ENCODE measurements around the gene TARS2.

The TARS2 gene

GRCh38 chr1:150532860-150533259 lies 45.6 kb downstream of the TARS2 start:
- Histone ChIP-seq H3K27ac (ENCODE audit: low read length) (no peak overlapping the region), H3K9ac (ENCODE audit: low read length) (no peak overlapping the region), H3K79me2 (ENCODE audit: low read length) (no peaks in the 10 kb centered on the region), H2AFZ (ENCODE audit: low read length) (no peak overlapping the region), H3K4me3 (ENCODE audit: low read length) (no peak overlapping the region), H3K9me2 (replicated peaks; ENCODE audit: insufficient read depth, low read length) (no peaks in the 10 kb centered on the region), H3K36me3 (replicated peaks; ENCODE audit: insufficient read depth, low read length) (no peaks in the 10 kb centered on the region), H3K4me1 (ENCODE audit: low read length) (no peaks in the 10 kb centered on the region), H3F3A (ENCODE audit: insufficient read depth, low read length) (no peaks in the 10 kb centered on the region), H4K20me1 (ENCODE audit: insufficient read depth, low read length) (no peaks in the 10 kb centered on the region), H3K9me3 (replicated peaks; ENCODE audit: insufficient read depth, low read length) (no peaks in the 10 kb centered on the region), H3K27me3 (replicated peaks; ENCODE audit: insufficient read depth, low read length) (no peaks in the 10 kb centered on the region), H3K4me2 (ENCODE audit: low read depth, low read length) (no peak overlapping the region)
- no peak for DNase-seq
- TF ChIP-seq CTCF (IDR thresholded peaks at IDR 0.05; ENCODE audit: low read length) (no peak), EZH2phosphoT487 (IDR thresholded peaks at IDR 0.05; ENCODE audit: low read length) (no peak), EZH2 (optimal IDR thresholded peaks at IDR 0.05; ENCODE audit: low read depth, low read length) (no peak)

GRCh38 chr1:150534002-150534401 lies 46.8 kb downstream of the TARS2 start:
- H3K36me3 ChIP-seq (replicated peaks; ENCODE audit: insufficient read depth, low read length) = no peaks in the 10 kb centered on the region

GRCh38 chr1:150535511-150536287 lies 48.5 kb downstream of the TARS2 start:
- no peaks in the 10 kb centered on the region for H3K36me3 ChIP-seq (replicated peaks; ENCODE audit: insufficient read depth, low read length)
- no peak overlapping the region for H3K4me3 ChIP-seq (ENCODE audit: low read length)
- TF ChIP-seq EZH2 (optimal IDR thresholded peaks at IDR 0.05; ENCODE audit: low read depth, low read length) (no peak), EZH2phosphoT487 (IDR thresholded peaks at IDR 0.05; ENCODE audit: low read length) (no peak), CTCF (IDR thresholded peaks at IDR 0.05; ENCODE audit: low read length) (no peak)
- H3K27me3 ChIP-seq (replicated peaks; ENCODE audit: insufficient read depth, low read length) = no peaks in the 10 kb centered on the region
- no peak overlapping the region for H3K4me2 ChIP-seq (ENCODE audit: low read depth, low read length)
- H3K27ac ChIP-seq (ENCODE audit: low read length) = no peak overlapping the region
- H3K79me2 ChIP-seq (ENCODE audit: low read length) = no peaks in the 10 kb centered on the region
- H2AFZ ChIP-seq (ENCODE audit: low read length) = no peak overlapping the region
- no peaks in the 10 kb centered on the region for H3K4me1 ChIP-seq (ENCODE audit: low read length)
- no peaks in the 10 kb centered on the region for H3F3A ChIP-seq (ENCODE audit: insufficient read depth, low read length)
- H3K9me2 ChIP-seq (replicated peaks; ENCODE audit: insufficient read depth, low read length) = no peaks in the 10 kb centered on the region
- H3K9me3 ChIP-seq (replicated peaks; ENCODE audit: insufficient read depth, low read length) = no peaks in the 10 kb centered on the region
- no peak for DNase-seq
- no peak overlapping the region for H3K9ac ChIP-seq (ENCODE audit: low read length)
- H4K20me1 ChIP-seq (ENCODE audit: insufficient read depth, low read length) = no peaks in the 10 kb centered on the region

More at GRCh38 chr1:150534002-150534401, 46.8 kb downstream of the TARS2 start:
- TF ChIP-seq EZH2 (optimal IDR thresholded peaks at IDR 0.05; ENCODE audit: low read depth, low read length) = no peak
- TF ChIP-seq EZH2phosphoT487 (IDR thresholded peaks at IDR 0.05; ENCODE audit: low read length) = no peak
- TF ChIP-seq CTCF (IDR thresholded peaks at IDR 0.05; ENCODE audit: low read length) = no peak
- Histone ChIP-seq H3K4me3 (ENCODE audit: low read length) (no peak overlapping the region), H3K27me3 (replicated peaks; ENCODE audit: insufficient read depth, low read length) (no peaks in the 10 kb centered on the region), H2AFZ (ENCODE audit: low read length) (no peak overlapping the region), H3K79me2 (ENCODE audit: low read length) (no peaks in the 10 kb centered on the region), H3F3A (ENCODE audit: insufficient read depth, low read length) (no peaks in the 10 kb centered on the region), H3K9me3 (replicated peaks; ENCODE audit: insufficient read depth, low read length) (no peaks in the 10 kb centered on the region), H4K20me1 (ENCODE audit: insufficient read depth, low read length) (no peaks in the 10 kb centered on the region), H3K4me1 (ENCODE audit: low read length) (no peaks in the 10 kb centered on the region), H3K4me2 (ENCODE audit: low read depth, low read length) (no peak overlapping the region), H3K27ac (ENCODE audit: low read length) (no peak overlapping the region), H3K9ac (ENCODE audit: low read length) (no peak overlapping the region), H3K9me2 (replicated peaks; ENCODE audit: insufficient read depth, low read length) (no peaks in the 10 kb centered on the region)
- DNase-seq = no peak
